Testis (tissue), 3 donors: ENCODE results near the gene C1S. TPM values are rescaled to one million over a fixed set of nuclear protein-coding genes. Genes with fewer than 3 reads are reported as not detected.
A peak's percentile ranks its signal among the peaks of the same experiment; 100 is the strongest.

Experiments
- DNase-seq: peaks from one replicate; pipeline ENCODE4 v3.0.0-alpha.2; 2019
- H3K27ac ChIP-seq, 2 donors: fragments of 200-600 bp; sonication (generic); one replicate each; pipeline ENCODE4 v1.5.1; 2019
- H3K27me3 ChIP-seq: fragments of 200-600 bp; sonication (generic); one replicate; pipeline ENCODE4 v1.5.1; 2019
- H3K36me3 ChIP-seq: fragments of 200-600 bp; sonication (generic); one replicate; pipeline ENCODE4 v1.5.1; 2017; ENCODE audit warnings: low read depth; ENCODE audit errors: missing control alignments
- H3K4me1 ChIP-seq: fragments of 200-600 bp; sonication (generic); one replicate; pipeline ENCODE4 v1.5.1; 2019
- H3K4me3 ChIP-seq, 2 donors: fragments of 200-600 bp; sonication (generic); one replicate each; pipeline ENCODE4 v1.5.1; 2017 to 2019
- H3K9me3 ChIP-seq: fragments of 200-600 bp; sonication (generic); one replicate; pipeline ENCODE4 v1.5.1; 2017
- POLR2A ChIP-seq: fragments of 450-650 bp; IDR thresholded peaks from one replicate; pipeline ENCODE4 v1.6.1; 2017; ENCODE audit warnings: antibody characterized with exemption, mild to moderate bottlenecking, moderate library complexity
- WGBS, 2 donors: methylation state at CpG; one replicate each; pipeline ENCODE4 v1.1.5; 2018; 5-methylcytosine and 5-hydroxymethylcytosine counted together
- intact Hi-C: fragments of 100-400 bp; cut with DNase I; formaldehyde crosslinking; loops from one replicate; pipeline ENCODE4 v1.15.1; 2023; ENCODE audit warnings: low total_unique reads
- polyA plus RNA-seq: library from polyadenylated mRNA; stranded (reverse); fragments of 350-450 nt; fragmentation: Illumina TruSeq; extraction: RNeasy Lipid Tissue Mini Kit (QIAGEN cat#74804); gene quantifications from one replicate; pipeline ENCODE4 v1.2.3, GENCODE V29; 2014; ENCODE audit warnings: low read depth, low replicate concordance; ENCODE audit not compliant: insufficient read depth
- total RNA-seq, 2 donors: library from RNA; depleted of rRNA; stranded (reverse); fragments of >200 nt; gene quantifications; one replicate each; pipeline ENCODE4 v1.2.3, GENCODE V29; 2016
- TF ChIP-seq, protein P1 (sequence below), 3 experiments: fragments of 450-650 bp in 2 of 3; fragments of 200-600 bp in 1 of 3; sonication (generic) in 1 of 3; IDR thresholded peaks; one replicate each; pipeline ENCODE4 v1.5.1; 2016 to 2019; ENCODE audit warnings: antibody characterized with exemption in 3 of 3, mild to moderate bottlenecking in 2 of 3, moderate library complexity in 1 of 3

C1S gene
- total and polyA plus RNA-seq, 3 donors from 2014 or later = 86.1 to 271 (median 190) TPM

DNA sequence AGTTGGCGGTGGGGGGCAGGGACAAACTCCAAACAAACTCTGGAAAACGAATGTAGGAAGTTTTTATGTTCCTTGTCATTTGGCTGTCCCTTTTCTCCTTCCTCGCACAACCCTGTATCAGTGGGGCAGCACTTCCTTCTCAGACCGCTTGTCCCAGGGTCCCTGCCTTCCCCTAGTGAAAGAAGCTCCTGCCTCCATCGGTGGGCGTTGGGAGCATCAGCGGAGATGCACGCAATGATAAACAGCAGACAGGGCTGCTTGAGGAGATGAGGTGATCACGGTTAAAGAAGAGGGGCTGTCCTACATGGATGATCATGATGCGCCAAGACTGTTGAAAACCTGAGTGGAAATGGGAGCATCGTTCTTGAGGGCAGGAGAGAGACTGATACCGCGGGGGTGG, 620 bp downstream of the C1S start:
- Histone ChIP-seq H3K4me3 (peak overlapping the region; percentile 24 to 58), H3K27ac (peak overlapping the region; percentile 64 to 84), H3K36me3 (no peaks in the 10 kb centered on the region), H3K4me1 (peaks cover 11% of the 10 kb centered on the region), H3K27me3 (no peaks in the 10 kb centered on the region), H3K9me3 (no peaks in the 10 kb centered on the region)
- TF ChIP-seq, protein P1, sequence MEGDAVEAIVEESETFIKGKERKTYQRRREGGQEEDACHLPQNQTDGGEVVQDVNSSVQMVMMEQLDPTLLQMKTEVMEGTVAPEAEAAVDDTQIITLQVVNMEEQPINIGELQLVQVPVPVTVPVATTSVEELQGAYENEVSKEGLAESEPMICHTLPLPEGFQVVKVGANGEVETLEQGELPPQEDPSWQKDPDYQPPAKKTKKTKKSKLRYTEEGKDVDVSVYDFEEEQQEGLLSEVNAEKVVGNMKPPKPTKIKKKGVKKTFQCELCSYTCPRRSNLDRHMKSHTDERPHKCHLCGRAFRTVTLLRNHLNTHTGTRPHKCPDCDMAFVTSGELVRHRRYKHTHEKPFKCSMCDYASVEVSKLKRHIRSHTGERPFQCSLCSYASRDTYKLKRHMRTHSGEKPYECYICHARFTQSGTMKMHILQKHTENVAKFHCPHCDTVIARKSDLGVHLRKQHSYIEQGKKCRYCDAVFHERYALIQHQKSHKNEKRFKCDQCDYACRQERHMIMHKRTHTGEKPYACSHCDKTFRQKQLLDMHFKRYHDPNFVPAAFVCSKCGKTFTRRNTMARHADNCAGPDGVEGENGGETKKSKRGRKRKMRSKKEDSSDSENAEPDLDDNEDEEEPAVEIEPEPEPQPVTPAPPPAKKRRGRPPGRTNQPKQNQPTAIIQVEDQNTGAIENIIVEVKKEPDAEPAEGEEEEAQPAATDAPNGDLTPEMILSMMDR (IDR thresholded peaks at IDR 0.05) = peak in 1 of 3 experiments; percentile 16
- no peak for TF ChIP-seq POLR2A
- DNase-seq = no peak
- intact Hi-C loops = loop anchor here (5.0 kb wide), 1 partner anchor 46 kb away; the partner anchor contains the start of gene C1RL
- 54 to 62% methylated on average over 13 of the region's 13 CpGs for WGBS, 2 donors

DNA sequence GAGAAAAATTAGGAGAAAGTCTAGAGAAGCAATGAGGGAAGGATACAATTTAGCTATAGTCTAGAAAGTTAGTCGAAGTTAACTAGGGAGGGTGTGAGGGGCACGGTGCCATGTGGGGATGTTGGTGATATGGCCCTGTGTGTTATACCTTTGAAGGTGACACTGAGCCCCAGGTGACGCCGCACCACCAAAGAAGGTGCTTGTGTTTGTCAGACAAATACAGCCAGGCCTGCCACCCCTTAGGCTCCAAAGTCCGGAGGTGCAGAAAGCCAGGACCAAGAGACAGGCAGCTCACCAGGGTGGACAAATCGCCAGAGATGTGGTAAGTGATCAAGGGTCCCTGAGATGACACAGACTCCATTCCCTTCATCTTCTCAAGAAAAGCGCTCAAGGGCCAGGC, 1.1 kb downstream of the C1S start:
- DNase-seq = no peak
- Histone ChIP-seq H3K9me3 (no peaks in the 10 kb centered on the region), H3K27ac (peak overlapping the region; percentile 64 to 84), H3K27me3 (no peaks in the 10 kb centered on the region), H3K36me3 (no peaks in the 10 kb centered on the region), H3K4me3 (peak overlapping the region; percentile 24 to 58), H3K4me1 (peaks cover 11% of the 10 kb centered on the region)
- 84 to 88% methylated on average over 7 of the region's 7 CpGs for WGBS, 2 donors
- TF ChIP-seq POLR2A = no peak
- TF ChIP-seq, protein P1 (IDR thresholded peaks at IDR 0.05) = no peak
- intact Hi-C loops = loop anchor here (5.0 kb wide), 1 partner anchor 46 kb away; the partner anchor contains the start of gene C1RL

DNA sequence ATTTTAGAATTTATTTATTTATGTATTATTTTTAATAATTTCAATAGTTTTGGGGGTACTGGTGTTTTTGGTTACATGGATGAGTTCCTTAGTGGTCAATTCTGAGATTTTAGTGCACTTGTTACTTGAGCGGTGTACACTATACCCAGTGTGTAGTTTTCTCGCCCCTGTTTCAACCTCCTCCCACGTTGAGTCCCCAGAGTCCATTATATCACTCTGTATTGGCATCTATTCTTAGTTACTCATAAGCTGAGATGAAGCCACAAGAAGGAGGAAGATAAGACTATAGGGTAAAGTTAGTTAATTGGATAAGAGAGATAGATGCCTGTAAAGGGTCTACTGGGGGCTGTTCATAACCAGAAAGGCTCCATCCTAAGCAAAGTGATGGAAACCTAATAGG, 4.0 kb downstream of the C1S start:
- 75 to 81% methylated on average over 3 of the region's 3 CpGs for WGBS, 2 donors
- intact Hi-C loops = loop anchor here (5.0 kb wide), 1 partner anchor 43 kb away; the partner anchor contains the start of gene C1RL
- TF ChIP-seq POLR2A = no peak
- TF ChIP-seq, protein P1 (IDR thresholded peaks at IDR 0.05) = no peak
- Histone ChIP-seq H3K9me3 (no peaks in the 10 kb centered on the region), H3K4me1 (peaks cover 20% of the 10 kb centered on the region), H3K4me3 (no peak overlapping the region), H3K27me3 (no peaks in the 10 kb centered on the region), H3K27ac (no peak overlapping the region), H3K36me3 (no peaks in the 10 kb centered on the region)
- no peak for DNase-seq

DNA sequence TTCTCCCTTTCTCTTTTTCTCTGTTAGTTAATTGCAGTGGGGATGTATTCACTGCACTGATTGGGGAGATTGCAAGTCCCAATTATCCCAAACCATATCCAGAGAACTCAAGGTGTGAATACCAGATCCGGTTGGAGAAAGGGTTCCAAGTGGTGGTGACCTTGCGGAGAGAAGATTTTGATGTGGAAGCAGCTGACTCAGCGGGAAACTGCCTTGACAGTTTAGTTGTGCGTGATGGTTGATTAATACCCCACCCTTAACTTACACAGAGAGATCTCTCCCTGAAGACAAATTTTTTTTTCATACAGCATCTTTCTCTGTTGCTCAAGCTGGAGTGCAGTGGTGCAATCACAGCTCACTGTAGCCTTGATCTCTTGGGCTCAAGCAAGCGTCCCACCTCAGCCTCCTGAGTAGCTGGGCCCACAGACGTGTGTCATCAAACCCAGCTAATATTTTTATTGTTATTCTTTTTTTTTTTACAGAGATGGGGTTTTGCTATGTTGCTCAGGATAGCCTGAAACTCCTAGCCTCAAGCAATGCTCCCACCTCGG, 4.6 kb downstream of the C1S start:
- intact Hi-C loops = no loop called here
- TF ChIP-seq, protein P1 (IDR thresholded peaks at IDR 0.05) = no peak
- TF ChIP-seq POLR2A = no peak
- H3K9me3 ChIP-seq = no peaks in the 10 kb centered on the region
- H3K4me3 ChIP-seq = no peak overlapping the region
- no peak overlapping the region for H3K27ac ChIP-seq
- H3K27me3 ChIP-seq = no peaks in the 10 kb centered on the region
- H3K36me3 ChIP-seq = no peaks in the 10 kb centered on the region
- no peak for DNase-seq
- peaks cover 17% of the 10 kb centered on the region for H3K4me1 ChIP-seq
- 91 to 92% methylated on average over 7 of the region's 7 CpGs for WGBS, 2 donors

GRCh38 chr12:7066596-7066995, 6.1 kb downstream of the C1S start:
- Histone ChIP-seq H3K4me1 (peaks cover 16% of the 10 kb centered on the region), H3K36me3 (no peaks in the 10 kb centered on the region), H3K27me3 (no peaks in the 10 kb centered on the region), H3K4me3 (no peak overlapping the region), H3K27ac (no peak overlapping the region), H3K9me3 (no peaks in the 10 kb centered on the region)
- intact Hi-C loops = no loop called here
- DNase-seq = no peak
- 90 to 100% methylated on average over 2 of the region's 2 CpGs for WGBS, 2 donors
- TF ChIP-seq, protein P1 (IDR thresholded peaks at IDR 0.05) = no peak
- TF ChIP-seq POLR2A = no peak
